Gastrocnemius medialis (tissue), 4 donors: ENCODE measurements around the gene PIK3CD.

ENCODE experiments used
- POLR2A ChIP-seq, 2 donors: fragments of 450-650 bp; IDR thresholded peaks; one replicate each; pipeline ENCODE4 v1.6.1; 2017; ENCODE audit warnings: antibody characterized with exemption in 2 of 2, mild to moderate bottlenecking in 2 of 2, moderate library complexity in 2 of 2
- TF ChIP-seq, protein P1 (sequence below), 5 experiments: fragments of 450-650 bp in 3 of 5; fragments of 200-600 bp in 2 of 5; sonication (generic) in 2 of 5; IDR thresholded peaks in 4 of 5; conservative IDR thresholded peaks in 1 of 5; 1 replicate in 4 of 5; 2 replicates in 1 of 5; pipeline ENCODE4 v1.5.1; 2016 to 2019; ENCODE audit warnings: antibody characterized with exemption in 5 of 5, mild to moderate bottlenecking in 3 of 5, moderate library complexity in 3 of 5

DNA sequence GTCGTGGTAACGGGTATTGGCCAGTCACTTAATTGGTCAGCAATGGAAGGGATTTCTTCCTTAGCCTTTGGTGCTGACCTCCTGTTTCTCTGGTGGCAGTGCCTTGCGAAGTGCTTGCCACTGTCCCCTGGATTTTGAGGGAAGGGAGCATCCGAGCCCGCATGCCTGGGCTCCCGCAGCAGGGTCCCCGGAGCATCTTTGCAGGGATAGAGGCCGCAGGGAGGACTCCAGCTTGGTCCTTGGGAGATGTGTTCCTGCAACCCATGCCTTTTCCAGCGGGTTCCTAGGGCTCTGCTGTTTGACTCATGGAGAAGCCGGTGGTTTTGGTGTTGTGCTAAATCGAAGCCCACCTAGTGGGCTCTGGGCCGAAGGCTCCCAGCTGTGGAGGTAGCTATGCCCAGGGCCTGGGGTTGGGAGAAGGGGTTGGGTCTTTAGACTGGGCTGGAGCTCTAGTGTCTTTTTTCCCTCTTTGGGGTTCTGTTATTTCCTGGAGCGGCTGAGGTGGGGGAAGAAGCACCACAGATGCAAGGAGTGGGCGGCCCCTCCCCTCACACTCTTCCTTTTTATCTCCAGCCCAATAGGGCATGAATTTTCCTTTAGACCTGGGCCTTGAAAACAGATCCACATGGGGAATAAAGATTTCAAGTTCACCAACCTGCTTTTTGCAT, 39.0 kb downstream of the PIK3CD start:
- TF ChIP-seq, protein P1, sequence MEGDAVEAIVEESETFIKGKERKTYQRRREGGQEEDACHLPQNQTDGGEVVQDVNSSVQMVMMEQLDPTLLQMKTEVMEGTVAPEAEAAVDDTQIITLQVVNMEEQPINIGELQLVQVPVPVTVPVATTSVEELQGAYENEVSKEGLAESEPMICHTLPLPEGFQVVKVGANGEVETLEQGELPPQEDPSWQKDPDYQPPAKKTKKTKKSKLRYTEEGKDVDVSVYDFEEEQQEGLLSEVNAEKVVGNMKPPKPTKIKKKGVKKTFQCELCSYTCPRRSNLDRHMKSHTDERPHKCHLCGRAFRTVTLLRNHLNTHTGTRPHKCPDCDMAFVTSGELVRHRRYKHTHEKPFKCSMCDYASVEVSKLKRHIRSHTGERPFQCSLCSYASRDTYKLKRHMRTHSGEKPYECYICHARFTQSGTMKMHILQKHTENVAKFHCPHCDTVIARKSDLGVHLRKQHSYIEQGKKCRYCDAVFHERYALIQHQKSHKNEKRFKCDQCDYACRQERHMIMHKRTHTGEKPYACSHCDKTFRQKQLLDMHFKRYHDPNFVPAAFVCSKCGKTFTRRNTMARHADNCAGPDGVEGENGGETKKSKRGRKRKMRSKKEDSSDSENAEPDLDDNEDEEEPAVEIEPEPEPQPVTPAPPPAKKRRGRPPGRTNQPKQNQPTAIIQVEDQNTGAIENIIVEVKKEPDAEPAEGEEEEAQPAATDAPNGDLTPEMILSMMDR (IDR thresholded peaks at IDR 0.05 in 4 of 5, conservative IDR thresholded peaks at IDR 0.05 in 1 of 5), result no peak
- no peak for TF ChIP-seq POLR2A (IDR thresholded peaks at IDR 0.05)
